ENCODE data around the gene SIX3. TPM values are rescaled to one million over a fixed set of nuclear protein-coding genes. Genes with fewer than 3 reads are reported as not detected.
A peak's percentile ranks its signal among the peaks of the same experiment; 100 is the strongest.

SIX3 gene
- total RNA-seq, 2 donors from 2014 or later = 1.9 to 5.7 TPM

GRCh38 chr2:44897406-44897805 is 44.1 kb upstream of the SIX3 start:
- H3K36me3 ChIP-seq (ENCODE audit: control insufficient read depth, insufficient read depth, low read length) = no peaks in the 10 kb centered on the region
- H3K4me3 ChIP-seq (ENCODE audit: low read length) = no peak overlapping the region
- 83 to 94% methylated on average over 5 to 6 of the region's 6 CpGs for WGBS, 2 experiments (ENCODE audit: insufficient coverage in 1 of 2, insufficient read length in 1 of 2)
- peak; percentile 50 for TF ChIP-seq CTCF (conservative IDR thresholded peaks at IDR 0.05)
- peaks cover 6% of the 10 kb centered on the region for H3K36me3 Mint-ChIP-seq (ENCODE audit: low read depth)
- peaks cover 11% of the 10 kb centered on the region for H3K9me3 Mint-ChIP-seq
- no peak overlapping the region for H3K27ac Mint-ChIP-seq
- no peaks in the 10 kb centered on the region for H3K4me1 ChIP-seq (ENCODE audit: control insufficient read depth, insufficient read depth, low read length)
- H3K27me3 Mint-ChIP-seq (ENCODE audit: insufficient read depth) = peaks cover 51% of the 10 kb centered on the region
- H3K27ac ChIP-seq (ENCODE audit: low read depth, low read length) = no peak overlapping the region
- peaks cover 13% of the 10 kb centered on the region for H3K9me3 ChIP-seq (ENCODE audit: control insufficient read depth, low read length)
- H3K4me1 Mint-ChIP-seq = peaks cover 18% of the 10 kb centered on the region
- no peak for DNase-seq
- peaks cover 40% of the 10 kb centered on the region for H3K27me3 ChIP-seq (ENCODE audit: control insufficient read depth, insufficient read depth, low read length, poor library complexity, severe bottlenecking)
- no peak overlapping the region for H3K9ac ChIP-seq (ENCODE audit: extremely low read depth, low read length, poor library complexity, severe bottlenecking)
- no peak overlapping the region for H3K4me3 Mint-ChIP-seq

GRCh38 chr2:44902217-44903137 is 39.0 kb upstream of the SIX3 start:
- peaks cover 16% of the 10 kb centered on the region for H3K4me1 Mint-ChIP-seq
- H3K36me3 Mint-ChIP-seq (ENCODE audit: low read depth) = no peaks in the 10 kb centered on the region
- 67 to 84% methylated on average over 1 to 7 of the region's 7 CpGs for WGBS, 2 experiments (ENCODE audit: insufficient coverage in 1 of 2, insufficient read length in 1 of 2)
- Histone ChIP-seq H3K9me3 (ENCODE audit: control insufficient read depth, low read length) (peaks cover 19% of the 10 kb centered on the region), H3K27me3 (ENCODE audit: control insufficient read depth, insufficient read depth, low read length, poor library complexity, severe bottlenecking) (peaks cover 60% of the 10 kb centered on the region), H3K4me1 (ENCODE audit: control insufficient read depth, insufficient read depth, low read length) (no peaks in the 10 kb centered on the region), H3K9ac (ENCODE audit: extremely low read depth, low read length, poor library complexity, severe bottlenecking) (no peak overlapping the region), H3K4me3 (ENCODE audit: low read length) (no peak overlapping the region), H3K27ac (ENCODE audit: low read depth, low read length) (no peak overlapping the region), H3K36me3 (ENCODE audit: control insufficient read depth, insufficient read depth, low read length) (no peaks in the 10 kb centered on the region)
- no peak overlapping the region for H3K27ac Mint-ChIP-seq
- TF ChIP-seq CTCF (conservative IDR thresholded peaks at IDR 0.05) = no peak
- H3K27me3 Mint-ChIP-seq (ENCODE audit: insufficient read depth) = peaks cover 84% of the 10 kb centered on the region
- no peaks in the 10 kb centered on the region for H3K9me3 Mint-ChIP-seq
- DNase-seq = no peak
- no peak overlapping the region for H3K4me3 Mint-ChIP-seq

- Histone ChIP-seq H3K27ac (ENCODE audit: low read depth, low read length) (no peak overlapping the region), H3K4me1 (ENCODE audit: control insufficient read depth, insufficient read depth, low read length) (no peaks in the 10 kb centered on the region), H3K4me3 (ENCODE audit: low read length) (no peak overlapping the region), H3K36me3 (ENCODE audit: control insufficient read depth, insufficient read depth, low read length) (no peaks in the 10 kb centered on the region), H3K27me3 (ENCODE audit: control insufficient read depth, insufficient read depth, low read length, poor library complexity, severe bottlenecking) (peaks cover 66% of the 10 kb centered on the region), H3K9me3 (ENCODE audit: control insufficient read depth, low read length) (peaks cover 24% of the 10 kb centered on the region), H3K9ac (ENCODE audit: extremely low read depth, low read length, poor library complexity, severe bottlenecking) (no peak overlapping the region)
- DNase-seq = no peak
- TF ChIP-seq CTCF (conservative IDR thresholded peaks at IDR 0.05) = no peak
- peaks cover 13% of the 10 kb centered on the region for H3K4me1 Mint-ChIP-seq
- no peaks in the 10 kb centered on the region for H3K9me3 Mint-ChIP-seq
- WGBS, 2 experiments (ENCODE audit: insufficient coverage in 1 of 2, insufficient read length in 1 of 2) = 75 to 86% methylated on average over 1 of the region's 1 CpG
- no peak overlapping the region for H3K27ac Mint-ChIP-seq
- H3K36me3 Mint-ChIP-seq (ENCODE audit: low read depth) = no peaks in the 10 kb centered on the region
- no peak overlapping the region for H3K4me3 Mint-ChIP-seq
- H3K27me3 Mint-ChIP-seq (ENCODE audit: insufficient read depth) = peaks cover 82% of the 10 kb centered on the region
These were observed 36.9 kb upstream of the SIX3 start for GRCh38 chr2:44904578-44904977.

Measured in endodermal cell (in vitro differentiated cells).